ENCODE results near the gene C10orf71. TPM values are rescaled to one million over a fixed set of nuclear protein-coding genes. Genes with fewer than 3 reads are reported as not detected.

Gene C10orf71
- total RNA-seq, 3 donors from 2014 or later, result 0.05 TPM; not detected in 2

DNA sequence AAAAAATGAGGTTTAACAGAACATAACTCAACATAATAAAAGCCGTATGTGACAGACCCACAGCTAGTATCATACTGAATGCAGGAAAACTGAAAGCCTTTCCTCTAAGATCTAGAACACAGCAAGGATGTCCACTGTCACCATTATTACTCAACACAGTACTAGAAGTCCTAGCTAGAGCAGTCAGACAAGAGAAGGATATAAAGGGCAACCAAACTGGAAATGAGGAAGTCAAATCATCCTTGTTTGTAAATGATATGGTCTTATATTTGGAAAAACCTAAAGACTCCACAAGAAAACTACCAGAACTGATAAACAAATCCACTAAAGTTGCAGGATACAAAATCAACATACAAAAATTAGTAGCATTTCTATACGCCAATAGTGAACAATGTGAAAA is 45.9 kb downstream of the C10orf71 start:
- no peaks in the 10 kb centered on the region for H3K36me3 ChIP-seq (ENCODE audit: low read depth)
- TF ChIP-seq, protein P1, sequence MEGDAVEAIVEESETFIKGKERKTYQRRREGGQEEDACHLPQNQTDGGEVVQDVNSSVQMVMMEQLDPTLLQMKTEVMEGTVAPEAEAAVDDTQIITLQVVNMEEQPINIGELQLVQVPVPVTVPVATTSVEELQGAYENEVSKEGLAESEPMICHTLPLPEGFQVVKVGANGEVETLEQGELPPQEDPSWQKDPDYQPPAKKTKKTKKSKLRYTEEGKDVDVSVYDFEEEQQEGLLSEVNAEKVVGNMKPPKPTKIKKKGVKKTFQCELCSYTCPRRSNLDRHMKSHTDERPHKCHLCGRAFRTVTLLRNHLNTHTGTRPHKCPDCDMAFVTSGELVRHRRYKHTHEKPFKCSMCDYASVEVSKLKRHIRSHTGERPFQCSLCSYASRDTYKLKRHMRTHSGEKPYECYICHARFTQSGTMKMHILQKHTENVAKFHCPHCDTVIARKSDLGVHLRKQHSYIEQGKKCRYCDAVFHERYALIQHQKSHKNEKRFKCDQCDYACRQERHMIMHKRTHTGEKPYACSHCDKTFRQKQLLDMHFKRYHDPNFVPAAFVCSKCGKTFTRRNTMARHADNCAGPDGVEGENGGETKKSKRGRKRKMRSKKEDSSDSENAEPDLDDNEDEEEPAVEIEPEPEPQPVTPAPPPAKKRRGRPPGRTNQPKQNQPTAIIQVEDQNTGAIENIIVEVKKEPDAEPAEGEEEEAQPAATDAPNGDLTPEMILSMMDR (IDR thresholded peaks at IDR 0.05), result no peak
- intact Hi-C loops (cut with DNase I, micrococcal nuclease), result no loop called here
- ATAC-seq (no peak), DNase-seq (no peak)
- H3K4me3 ChIP-seq, result no peak overlapping the region
- peaks cover 1% of the 10 kb centered on the region for H3K9me3 ChIP-seq
- no peaks in the 10 kb centered on the region for H3K4me1 ChIP-seq (ENCODE audit: low read depth)

DNA sequence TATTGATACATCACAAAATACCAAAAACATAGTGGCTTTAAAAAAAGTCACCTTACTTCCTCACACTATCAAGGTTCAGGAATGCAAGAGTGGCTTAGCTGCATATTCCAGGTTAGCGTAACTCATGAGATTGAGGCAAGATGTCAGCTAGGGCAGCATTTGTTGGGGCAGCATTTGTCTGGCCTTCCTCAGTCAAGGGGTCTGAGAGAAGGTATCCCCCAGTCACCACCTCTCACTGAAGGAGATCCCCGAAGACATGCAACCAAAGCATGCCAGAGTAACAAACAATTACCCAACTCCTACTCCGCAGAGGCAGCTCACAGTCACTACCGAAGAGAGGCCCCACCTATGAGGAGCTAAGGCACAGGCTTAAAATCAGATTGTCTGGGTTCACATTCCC is 48.4 kb downstream of the C10orf71 start:
- intact Hi-C loops (cut with DNase I, micrococcal nuclease), result no loop called here
- peaks cover 7% of the 10 kb centered on the region for H3K9me3 ChIP-seq
- H3K4me3 ChIP-seq, result no peak overlapping the region
- ATAC-seq (no peak), DNase-seq (no peak)
- no peaks in the 10 kb centered on the region for H3K36me3 ChIP-seq (ENCODE audit: low read depth)
- no peaks in the 10 kb centered on the region for H3K4me1 ChIP-seq (ENCODE audit: low read depth)
- TF ChIP-seq, protein P1 (IDR thresholded peaks at IDR 0.05), result no peak

DNA sequence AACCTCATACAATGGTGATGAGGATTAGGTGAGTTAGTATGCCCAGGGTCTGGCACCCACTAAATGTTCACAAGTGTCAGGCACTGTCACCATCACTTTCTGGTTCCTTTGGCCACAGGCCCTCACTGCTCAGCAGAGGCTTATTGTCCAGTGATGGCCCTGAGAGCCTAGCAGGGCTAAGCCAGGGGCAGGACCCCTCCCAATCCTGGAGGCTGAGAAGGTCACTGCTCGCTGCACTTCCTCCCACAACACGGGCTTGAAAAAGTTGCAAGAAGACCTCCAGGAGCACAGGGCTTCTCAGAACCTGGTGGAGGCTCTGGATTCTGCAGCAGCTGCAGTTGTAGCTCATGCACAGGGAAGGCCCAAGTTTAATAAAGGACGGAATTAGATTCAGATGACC is 48.9 kb downstream of the C10orf71 start:
- H3K36me3 ChIP-seq (ENCODE audit: low read depth), result no peaks in the 10 kb centered on the region
- TF ChIP-seq, protein P1 (IDR thresholded peaks at IDR 0.05), result no peak
- peaks cover 7% of the 10 kb centered on the region for H3K9me3 ChIP-seq
- intact Hi-C loops (cut with DNase I, micrococcal nuclease), result no loop called here
- no peak overlapping the region for H3K4me3 ChIP-seq
- no peak for ATAC-seq
- no peak for DNase-seq
- H3K4me1 ChIP-seq (ENCODE audit: low read depth), result no peaks in the 10 kb centered on the region

DNA sequence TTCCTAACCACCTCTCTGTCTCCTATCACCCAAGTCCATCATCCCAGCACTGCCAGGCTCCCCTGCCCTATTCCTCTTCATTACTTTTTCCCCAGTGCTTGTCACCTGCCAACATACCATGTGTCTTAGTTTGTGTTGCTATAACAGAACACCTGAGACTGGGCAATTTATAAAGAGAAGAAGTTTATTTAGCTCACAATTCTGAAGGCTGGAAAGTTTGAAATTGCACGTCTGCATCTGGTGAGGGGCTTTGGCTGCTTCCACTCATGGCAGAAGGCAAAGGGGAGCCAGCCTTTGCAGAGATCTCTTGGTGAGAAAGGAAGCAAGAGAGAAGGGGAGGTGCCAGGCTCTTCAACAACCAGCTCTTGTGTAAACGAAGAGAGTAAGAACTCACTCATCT is 49.6 kb downstream of the C10orf71 start:
- ATAC-seq (no peak), DNase-seq (no peak)
- H3K36me3 ChIP-seq (ENCODE audit: low read depth), result no peaks in the 10 kb centered on the region
- H3K4me1 ChIP-seq (ENCODE audit: low read depth), result no peaks in the 10 kb centered on the region
- intact Hi-C loops (cut with DNase I, micrococcal nuclease), result no loop called here
- TF ChIP-seq, protein P1 (IDR thresholded peaks at IDR 0.05), result no peak
- peaks cover 7% of the 10 kb centered on the region for H3K9me3 ChIP-seq
- H3K4me3 ChIP-seq, result no peak overlapping the region

DNA sequence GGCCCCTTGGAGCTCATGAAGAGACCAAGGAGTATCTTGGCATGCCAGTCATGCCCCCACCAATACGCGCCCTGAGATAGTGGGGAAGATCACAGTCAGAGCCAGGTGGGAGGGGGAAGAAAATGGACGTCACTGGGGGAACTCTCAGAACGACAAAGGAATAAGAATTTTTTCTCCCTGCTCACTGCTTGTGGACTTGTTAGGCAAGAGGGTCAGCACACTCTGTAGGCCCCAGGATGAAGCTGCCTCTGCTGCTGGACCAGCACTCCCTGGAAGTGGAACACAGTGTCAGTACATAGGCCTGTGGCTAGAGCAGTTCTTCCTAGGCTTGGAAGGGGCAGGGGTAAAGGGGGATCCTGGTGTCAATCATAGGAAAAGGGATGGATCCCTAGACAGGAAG is 50.4 kb downstream of the C10orf71 start:
- Histone ChIP-seq H3K9me3 (peaks cover 7% of the 10 kb centered on the region), H3K36me3 (ENCODE audit: low read depth) (no peaks in the 10 kb centered on the region), H3K4me3 (no peak overlapping the region), H3K4me1 (ENCODE audit: low read depth) (no peaks in the 10 kb centered on the region)
- no peak for DNase-seq
- ATAC-seq, result no peak
- TF ChIP-seq, protein P1 (IDR thresholded peaks at IDR 0.05), result no peak
- intact Hi-C loops (cut with DNase I, micrococcal nuclease), result no loop called here

DNA sequence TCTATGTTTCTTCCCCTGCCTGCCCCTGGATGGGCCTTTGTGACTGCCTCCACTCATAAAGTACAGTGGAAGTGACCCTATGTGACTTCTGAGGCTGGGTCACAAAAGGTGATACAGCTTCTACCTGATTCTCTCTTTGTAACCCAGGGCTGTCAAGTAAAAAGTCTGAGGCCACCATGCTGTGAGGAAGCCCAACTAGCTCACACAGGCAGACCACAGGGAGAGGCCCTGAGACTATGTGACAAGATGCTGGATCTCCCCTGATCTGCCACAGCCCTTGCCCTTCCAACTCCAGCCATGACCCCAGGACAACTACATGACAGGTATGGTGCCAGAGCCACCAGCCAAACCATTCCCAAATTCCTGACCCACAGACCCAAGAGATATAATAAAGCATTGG is 51.2 kb downstream of the C10orf71 start:
- intact Hi-C loops (cut with DNase I, micrococcal nuclease), result no loop called here
- DNase-seq (no peak), ATAC-seq (no peak)
- Histone ChIP-seq H3K4me3 (no peak overlapping the region), H3K9me3 (peaks cover 7% of the 10 kb centered on the region), H3K4me1 (ENCODE audit: low read depth) (no peaks in the 10 kb centered on the region), H3K36me3 (ENCODE audit: low read depth) (no peaks in the 10 kb centered on the region)
- TF ChIP-seq, protein P1 (IDR thresholded peaks at IDR 0.05), result no peak
